Endothelial cell of umbilical vein (primary cell): ENCODE measurements around the gene ZDHHC7. TPM values are rescaled to one million over a fixed set of nuclear protein-coding genes. Genes with fewer than 3 reads are reported as not detected.
"Not testable (repeated sequence)": the region's sequence is repeated elsewhere in the genome, so short reads cannot be mapped to it uniquely, and the experiment has no call there.

Experiments
- BruUV-seq: library from RNA; stranded (reverse); fragments of 400-500 nt; replicated peaks from 2 replicates; lab custom pipeline; 2021; lab: Mats Ljungman, UMichigan
- CTCF ChIA-PET: fragments of 300-600, 350-600 bp; sonication (Branson Sonifier 250); formaldehyde crosslinking; loops from one replicate; lab custom pipeline; 2021; ENCODE audit warnings: antibody characterized with exemption, inconsistent platforms; lab: Charles Lee
- POLR2A ChIA-PET: fragments of 300-600, 350-600 bp; sonication (Branson Sonifier 250); formaldehyde crosslinking; loops from one replicate; lab custom pipeline; 2021; ENCODE audit warnings: antibody characterized with exemption, inconsistent platforms; lab: Charles Lee
- DNase-seq: peaks from one replicate; pipeline ENCODE4 v3.0.0-alpha.2; 2011; ENCODE audit warnings: low read depth, low spot score
- FAIRE-seq: peaks from 2 replicates; lab custom pipeline; 2011; peaks lifted over from hg19 to GRCh38; lab: Jason Lieb, UNC
- H2AFZ ChIP-seq: 2 replicates; pipeline ENCODE4 v1.6.0; 2012; ENCODE audit warnings: low read depth, low read length, control low read depth, inconsistent platforms
- H3K27ac ChIP-seq: 2 replicates; pipeline ENCODE4 v1.5.1; 2011; ENCODE audit warnings: low read depth, mild to moderate bottlenecking, control low read depth, low read length, moderate library complexity; ENCODE audit not compliant: insufficient read depth
- H3K27me3 ChIP-seq, 2 experiments: 2 replicates each; pipeline versions ENCODE4 v1.6.0 to v1.6.1; 2011; ENCODE audit warnings: low read length in 2 of 2, mixed read lengths in 1 of 2; ENCODE audit not compliant: control insufficient read depth in 2 of 2, insufficient read depth in 2 of 2
- H3K36me3 ChIP-seq, 2 experiments: 2 replicates in 1 of 2; 3 replicates in 1 of 2; pipeline ENCODE4 v1.5.1; 2011; ENCODE audit warnings: low read length in 2 of 2, mild to moderate bottlenecking in 1 of 2, moderate library complexity in 1 of 2; ENCODE audit not compliant: control insufficient read depth in 2 of 2, insufficient read depth in 2 of 2; ENCODE audit errors: extremely low read depth in 1 of 2
- H3K4me1 ChIP-seq: 3 replicates; pipeline ENCODE4 v1.5.1; 2011; ENCODE audit warnings: mild to moderate bottlenecking, low read length; ENCODE audit not compliant: control insufficient read depth, insufficient read depth; ENCODE audit errors: extremely low read depth
- H3K4me2 ChIP-seq: 2 replicates; pipeline ENCODE4 v1.6.1; 2011; ENCODE audit warnings: low read length, control low read depth, mixed read lengths; ENCODE audit not compliant: insufficient read depth
- H3K4me3 ChIP-seq, 3 experiments: fragments of 200-600 bp in 1 of 3; sonication (generic), shearing (Covaris generic) in 1 of 3; replicated peaks in 1 of 3; 2 replicates each; pipeline ENCODE4 v1.5.1; 2011 to 2016; ENCODE audit warnings: control low read depth in 3 of 3, low read length in 3 of 3, mild to moderate bottlenecking in 2 of 3, inconsistent platforms in 1 of 3, low read depth in 1 of 3, moderate library complexity in 1 of 3; ENCODE audit not compliant: insufficient read depth in 1 of 3
- H3K79me2 ChIP-seq: 2 replicates; pipeline ENCODE4 v1.6.0; 2012; ENCODE audit warnings: low read length, inconsistent platforms; ENCODE audit not compliant: control insufficient read depth, insufficient read depth
- H3K9ac ChIP-seq: replicated peaks from 2 replicates; pipeline ENCODE3; 2011; ENCODE audit warnings: low read length, control low read depth; ENCODE audit not compliant: insufficient read depth; ENCODE audit errors: extremely low read depth
- H3K9me1 ChIP-seq: replicated peaks from 3 replicates; pipeline ENCODE4 v1.6.0; 2011; ENCODE audit warnings: mild to moderate bottlenecking, low read length; ENCODE audit not compliant: control insufficient read depth, insufficient read depth; ENCODE audit errors: extremely low read depth
- H3K9me3 ChIP-seq: replicated peaks from 2 replicates; pipeline ENCODE4 v1.5.1; 2012; ENCODE audit warnings: low read length, inconsistent platforms; ENCODE audit not compliant: control insufficient read depth, insufficient read depth
- H4K20me1 ChIP-seq: replicated peaks from 2 replicates; pipeline ENCODE3; 2011; ENCODE audit warnings: mild to moderate bottlenecking, low read length; ENCODE audit not compliant: control insufficient read depth, insufficient read depth; ENCODE audit errors: extremely low read depth
- CTCF ChIP-seq, 2 donors: IDR thresholded peaks; 1 replicate in 1 of 2; 2 replicates in 1 of 2; pipeline ENCODE4 v1.5.1; 2011; ENCODE audit warnings: low read length in 2 of 2, mild to moderate bottlenecking in 2 of 2, moderate library complexity in 2 of 2, control low read depth in 1 of 2, inconsistent platforms in 1 of 2, low read depth in 1 of 2; ENCODE audit not compliant: insufficient read depth in 1 of 2; ENCODE audit errors: extremely low read depth in 1 of 2
- EZH2 ChIP-seq: IDR thresholded peaks from 2 replicates; pipeline ENCODE4 v1.6.1; 2012; ENCODE audit warnings: borderline replicate concordance, low read depth, mild to moderate bottlenecking, moderate library complexity, low read length, inconsistent platforms; ENCODE audit not compliant: severe bottlenecking
- FOS ChIP-seq: IDR thresholded peaks from 2 replicates; pipeline ENCODE4 v1.6.1; 2011; ENCODE audit warnings: mild to moderate bottlenecking, low read length, moderate library complexity, borderline replicate concordance; ENCODE audit not compliant: insufficient read depth
- GATA2 ChIP-seq: IDR thresholded peaks from 2 replicates; pipeline ENCODE4 v1.7.0; 2011; ENCODE audit warnings: low read depth, mild to moderate bottlenecking, moderate library complexity, mixed read lengths, low read length; ENCODE audit not compliant: insufficient read length, insufficient read depth
- JUN ChIP-seq: IDR thresholded peaks from 2 replicates; pipeline ENCODE4 v1.6.1; 2011; ENCODE audit warnings: borderline replicate concordance, low read depth; ENCODE audit not compliant: insufficient read length, insufficient read depth
- MAX ChIP-seq: IDR thresholded peaks from 2 replicates; pipeline ENCODE4 v1.6.1; 2011; ENCODE audit not compliant: insufficient read depth, insufficient read length
- MYC ChIP-seq: IDR thresholded peaks from one replicate; pipeline ENCODE4 v1.6.1; 2011; ENCODE audit warnings: mild to moderate bottlenecking, low read depth, low read length
- POLR2A ChIP-seq: IDR thresholded peaks from 2 replicates; pipeline ENCODE4 v1.6.1; 2012; ENCODE audit warnings: low read depth, mild to moderate bottlenecking, control low read depth, low read length
- POLR2AphosphoS5 ChIP-seq: IDR thresholded peaks from 2 replicates; pipeline ENCODE4 v1.6.1; 2012; ENCODE audit warnings: low read depth, mild to moderate bottlenecking, control low read depth, low read length, moderate library complexity; ENCODE audit not compliant: insufficient read depth
- dilution Hi-C: fragments of 300-500 bp; cut with MboI; formaldehyde crosslinking; loops from one replicate; pipeline ENCODE4 v1.15.0; 2019; ENCODE audit warnings: low sequenced_read_pairs; ENCODE audit not compliant: extremely low pct_ligation_motif_present
- intact Hi-C: fragments of 100-400 bp; cut with micrococcal nuclease; formaldehyde crosslinking; loops from one replicate; pipeline ENCODE4 v1.10.0; 2022
- polyA plus RNA-seq, 4 experiments: library from polyadenylated mRNA; depleted of rRNA in 3 of 4; stranded (reverse) in 3 of 4; unstranded in 1 of 4; fragments of >200 nt; gene quantifications; 2 replicates each; pipeline versions ENCODE4 v1.2.1 to v1.2.3, GENCODE V29; 2011 to 2012; ENCODE audit warnings: missing spikeins in 1 of 4
- total RNA-seq: library from RNA; stranded (reverse); gene quantifications from 2 replicates; pipeline ENCODE4 v1.2.3, GENCODE V29; 2021

The ZDHHC7 gene
- total and polyA plus RNA-seq, 2 donors (not counting 3 experiments of a cell fraction or from before 2014, with no cell fraction given) = 44.1 to 46.2 TPM

- Histone ChIP-seq H3K79me2 (no peaks in the 10 kb centered on the region), H4K20me1 (no peaks in the 10 kb centered on the region), H3K4me1 (peaks cover 4% of the 10 kb centered on the region), H3K4me3 (no peak overlapping the region), H3K9me3 (no peaks in the 10 kb centered on the region), H2AFZ (no peak overlapping the region), H3K9ac (no peak overlapping the region), H3K36me3 (no peaks in the 10 kb centered on the region), H3K27me3 (peaks cover 0 to 2% of the 10 kb centered on the region in 2 experiments), H3K9me1 (no peaks in the 10 kb centered on the region), H3K4me2 (no peak overlapping the region), H3K27ac (no peak overlapping the region)
- intact Hi-C loops = no loop called here
- dilution Hi-C loops = no loop called here
- ChIA-PET CTCF (interaction anchor here (1.0 kb wide), 1 partner anchor 11 kb away, joined by 4 read pairs; no protein-coding TSS in a partner anchor), POLR2A (no interaction called here)
- DNase-seq = no peak
- BruUV-seq = no TSS peak
- no peak for TF ChIP-seq MAX
- TF ChIP-seq GATA2 = no peak
- TF ChIP-seq CTCF (IDR thresholded peaks at IDR 0.05; ENCODE audit: extremely low read depth in 1 of 2, insufficient read depth in 1 of 2, low read depth in 1 of 2, low read length in 2 of 2) = no peak
- no peak for TF ChIP-seq FOS
- no peak for TF ChIP-seq POLR2A
- TF ChIP-seq JUN = no peak
- TF ChIP-seq MYC = no peak
- no peak for TF ChIP-seq POLR2AphosphoS5
- TF ChIP-seq EZH2 = no peak
- FAIRE-seq = no peak
Observed at GRCh38 chr16:84940670-84941551, 70.4 kb downstream of the ZDHHC7 start.

GRCh38 chr16:84938616-84939015 lies 72.7 kb downstream of the ZDHHC7 start:
- H3K36me3 ChIP-seq, intact Hi-C loops, H3K9me3 ChIP-seq, POLR2A ChIA-PET, H4K20me1 ChIP-seq, H3K4me1 ChIP-seq, H3K27ac ChIP-seq, FAIRE-seq, H3K4me2 ChIP-seq, DNase-seq, H3K4me3 ChIP-seq, dilution Hi-C loops, BruUV-seq, H3K79me2 ChIP-seq, H3K27me3 ChIP-seq, H3K9ac ChIP-seq, H3K9me1 ChIP-seq, H2AFZ ChIP-seq: not testable (repeated sequence)
- CTCF ChIA-PET = interaction anchor here (1.5 kb wide), 1 partner anchor 169 kb away, joined by 4 read pairs; no protein-coding TSS in a partner anchor
